HG03558 (cell line): ENCODE measurements around the gene DNPEP.

ENCODE experiments used
- ATAC-seq: cut with Tn5 transposase; IDR thresholded peaks from one replicate; pipeline ENCODE4 v1.9.1; 2021; ENCODE audit warnings: moderate number of reproducible peaks; ENCODE audit not compliant: unreplicated experiment; ENCODE audit errors: extremely low read depth

Gene DNPEP

GRCh38 chr2:219323434-219323833, 64.3 kb downstream of the DNPEP start:
- no peak for ATAC-seq
